ENCODE measurements around the gene PRAMEF11. TPM values are rescaled to one million over a fixed set of nuclear protein-coding genes. Genes with fewer than 3 reads are reported as not detected.

The PRAMEF11 gene
- total RNA-seq, 1 donor from 2014 or later = not detected

GRCh38 chr1:12775443-12775842 lies 55.8 kb downstream of the PRAMEF11 start:
- Mint-ChIP-seq H3K9me3 (no peaks in the 10 kb centered on the region), H3K4me3 (no peak overlapping the region), H3K4me1 (ENCODE audit: unreplicated experiment) (no peaks in the 10 kb centered on the region), H3K36me3 (no peaks in the 10 kb centered on the region), H3K27ac (no peak overlapping the region), H3K27me3 (peaks cover 46% of the 10 kb centered on the region)
- DNase-seq (ENCODE audit: extremely low spot score, unreplicated experiment) = no peak
- no peak for TF ChIP-seq CTCF (conservative IDR thresholded peaks at IDR 0.05)

- no peak overlapping the region for H3K27ac Mint-ChIP-seq
- H3K4me3 Mint-ChIP-seq = no peak overlapping the region
- no peak for DNase-seq (ENCODE audit: extremely low spot score, unreplicated experiment)
- no peak for TF ChIP-seq CTCF (conservative IDR thresholded peaks at IDR 0.05)
- no peaks in the 10 kb centered on the region for H3K4me1 Mint-ChIP-seq (ENCODE audit: unreplicated experiment)
- peaks cover 51% of the 10 kb centered on the region for H3K27me3 Mint-ChIP-seq
- H3K9me3 Mint-ChIP-seq = no peaks in the 10 kb centered on the region
- H3K36me3 Mint-ChIP-seq = no peaks in the 10 kb centered on the region
Measured at GRCh38 chr1:12774801-12775345, 56.3 kb downstream of the PRAMEF11 start.

Other genes with a start within 250 kb of the PRAMEF11 start
- gene DHRS3, start 213.2 kb downstream of the PRAMEF11 start, total RNA-seq (ENCODE audit: low replicate concordance) = 143 and 276 TPM in 2 replicates
- gene AADACL4, start 187.3 kb downstream of the PRAMEF11 start, total RNA-seq (ENCODE audit: low replicate concordance) = not detected in 2 replicates
- gene AADACL3, start 115.3 kb downstream of the PRAMEF11 start, total RNA-seq (ENCODE audit: low replicate concordance) = not detected in 2 replicates
- 1.4 and 2.7 TPM in 2 replicates for gene CFAP107, start 85.2 kb downstream of the PRAMEF11 start, total RNA-seq (ENCODE audit: low replicate concordance)
- not detected in 2 replicates for gene PRAMEF12, start 57.7 kb downstream of the PRAMEF11 start, total RNA-seq (ENCODE audit: low replicate concordance)
- gene PRAMEF1, start 40.0 kb downstream of the PRAMEF11 start, total RNA-seq (ENCODE audit: low replicate concordance) = not detected in 2 replicates
- gene HNRNPCL1, start 17.3 kb upstream of the PRAMEF11 start, total RNA-seq (ENCODE audit: low replicate concordance) = not detected in 2 replicates
- gene PRAMEF2, start 25.7 kb upstream of the PRAMEF11 start, total RNA-seq (ENCODE audit: low replicate concordance) = not detected in 2 replicates
- not detected in 2 replicates for gene PRAMEF4, start 54.8 kb upstream of the PRAMEF11 start, total RNA-seq (ENCODE audit: low replicate concordance)
- gene PRAMEF10, start 66.9 kb upstream of the PRAMEF11 start, total RNA-seq (ENCODE audit: low replicate concordance) = not detected in 2 replicates
- not detected in 2 replicates for gene PRAMEF7, start 85.2 kb upstream of the PRAMEF11 start, total RNA-seq (ENCODE audit: low replicate concordance)
- not detected in 2 replicates for gene PRAMEF6, start 116.2 kb upstream of the PRAMEF11 start, total RNA-seq (ENCODE audit: low replicate concordance)
- not detected in 2 replicates for gene PRAMEF27, start 225.2 kb upstream of the PRAMEF11 start, total RNA-seq (ENCODE audit: low replicate concordance)
- gene HNRNPCL3, start 229.4 kb upstream of the PRAMEF11 start, total RNA-seq (ENCODE audit: low replicate concordance) = not detected in 2 replicates
- gene PRAMEF25, start 239.4 kb upstream of the PRAMEF11 start, total RNA-seq (ENCODE audit: low replicate concordance) = not detected in 2 replicates

Measured in type B pancreatic cell (in vitro differentiated cells).